Endodermal cell (in vitro differentiated cells): ENCODE results near the gene CAPZA2. TPM values are rescaled to one million over a fixed set of nuclear protein-coding genes. Genes with fewer than 3 reads are reported as not detected.

Source experiments
- DNase-seq: peaks from one replicate; pipeline ENCODE4 v3.0.0-alpha.2; 2017
- H3K27ac ChIP-seq: 2 replicates; pipeline ENCODE4 v1.5.1; 2013; ENCODE audit warnings: mild to moderate bottlenecking, low read depth, low read length, moderate library complexity
- H3K27me3 ChIP-seq: 2 replicates; pipeline ENCODE4 v1.6.1; 2013; ENCODE audit warnings: mild to moderate bottlenecking, low read length, moderate library complexity; ENCODE audit not compliant: insufficient read depth, control insufficient read depth, poor library complexity, severe bottlenecking
- H3K36me3 ChIP-seq: 2 replicates; pipeline ENCODE4 v1.7.0; 2013; ENCODE audit warnings: mild to moderate bottlenecking, low read length, moderate library complexity; ENCODE audit not compliant: control insufficient read depth, insufficient read depth
- H3K4me1 ChIP-seq: one replicate; pipeline ENCODE4 v1.7.0; 2013; ENCODE audit warnings: low read length; ENCODE audit not compliant: control insufficient read depth, insufficient read depth
- H3K4me3 ChIP-seq: 2 replicates; pipeline ENCODE4 v1.5.1; 2013; ENCODE audit warnings: mild to moderate bottlenecking, low read length, moderate library complexity
- H3K9ac ChIP-seq: 2 replicates; pipeline ENCODE4 v1.6.1; 2013; ENCODE audit warnings: mild to moderate bottlenecking, low read length, moderate library complexity; ENCODE audit not compliant: poor library complexity, severe bottlenecking; ENCODE audit errors: extremely low read depth
- H3K9me3 ChIP-seq: 2 replicates; pipeline ENCODE4 v1.6.1; 2013; ENCODE audit warnings: mild to moderate bottlenecking, low read length, moderate library complexity; ENCODE audit not compliant: control insufficient read depth
- H3K27ac Mint-ChIP-seq: 2 replicates; pipeline ENCODE4 v1.8.0; 2020; ENCODE audit warnings: mixed read lengths
- H3K27me3 Mint-ChIP-seq: 2 replicates; pipeline ENCODE4 v1.8.0; 2021; ENCODE audit warnings: mild to moderate bottlenecking, mixed read lengths; ENCODE audit not compliant: insufficient read depth
- H3K36me3 Mint-ChIP-seq: 2 replicates; pipeline ENCODE4 v1.8.0; 2020; ENCODE audit warnings: low read depth, mixed read lengths
- H3K4me1 Mint-ChIP-seq: 2 replicates; pipeline ENCODE4 v1.8.0; 2020; ENCODE audit warnings: mixed read lengths
- H3K4me3 Mint-ChIP-seq: 2 replicates; pipeline ENCODE4 v1.8.0; 2020; ENCODE audit warnings: mild to moderate bottlenecking, moderate library complexity, mixed read lengths
- H3K9me3 Mint-ChIP-seq: 2 replicates; pipeline ENCODE4 v1.8.0; 2020; ENCODE audit warnings: mild to moderate bottlenecking, mixed read lengths
- CTCF ChIP-seq: fragments of 200-600 bp; sonication (generic); conservative IDR thresholded peaks from 2 replicates; pipeline ENCODE4 v1.5.0; 2021; ENCODE audit warnings: antibody characterized with exemption, mild to moderate bottlenecking
- WGBS, 2 experiments: methylation state at CpG; one replicate each; pipeline versions ENCODE4 v1.1.5 to v1.1.7; 2013; ENCODE audit warnings: missing lambda C conversion rate in 2 of 2, mixed read lengths in 1 of 2; ENCODE audit not compliant: insufficient coverage in 1 of 2, insufficient read length in 1 of 2; 5-methylcytosine and 5-hydroxymethylcytosine counted together
- total RNA-seq, 2 donors: library from RNA; stranded (reverse); fragmentation: NEBNext Ultra II Directional in 1 of 2; extraction: Animal tissue kit (Norgen Biotek cat#: 25700) in 1 of 2; gene quantifications; 2 replicates in 1 of 2; 3 replicates in 1 of 2; pipeline ENCODE4 v1.2.1, GENCODE V29; 2021

CAPZA2 gene
- total RNA-seq, 2 donors from 2014 or later: 127 to 133 TPM

- H3K27me3 Mint-ChIP-seq: peaks cover 18% of the 10 kb centered on the region
- H3K36me3 Mint-ChIP-seq: no peaks in the 10 kb centered on the region
- no peak for DNase-seq
- TF ChIP-seq CTCF: no peak
- Histone ChIP-seq H3K9ac (no peak overlapping the region), H3K36me3 (no peaks in the 10 kb centered on the region), H3K27ac (no peak overlapping the region), H3K9me3 (no peaks in the 10 kb centered on the region), H3K4me1 (no peaks in the 10 kb centered on the region), H3K4me3 (no peak overlapping the region), H3K27me3 (no peaks in the 10 kb centered on the region)
- H3K4me3 Mint-ChIP-seq: no peak overlapping the region
- no peak overlapping the region for H3K27ac Mint-ChIP-seq
- WGBS, 2 experiments: 94 to 100% methylated on average over 1 to 2 of the region's 2 CpGs
- no peaks in the 10 kb centered on the region for H3K9me3 Mint-ChIP-seq
- H3K4me1 Mint-ChIP-seq: no peaks in the 10 kb centered on the region
Measured at GRCh38 chr7:116832692-116833091, 29.7 kb upstream of the CAPZA2 start.

GRCh38 chr7:116834815-116835504 lies 27.4 kb upstream of the CAPZA2 start:
- Mint-ChIP-seq H3K27ac (no peak overlapping the region), H3K4me3 (no peak overlapping the region), H3K36me3 (no peaks in the 10 kb centered on the region), H3K27me3 (peaks cover 28% of the 10 kb centered on the region), H3K9me3 (no peaks in the 10 kb centered on the region), H3K4me1 (peaks cover 9% of the 10 kb centered on the region)
- H3K27me3 ChIP-seq: peaks cover 13% of the 10 kb centered on the region
- H3K27ac ChIP-seq: no peak overlapping the region
- TF ChIP-seq CTCF: no peak
- 89 to 97% methylated on average over 6 to 8 of the region's 9 CpGs for WGBS, 2 experiments
- no peaks in the 10 kb centered on the region for H3K36me3 ChIP-seq
- no peak overlapping the region for H3K4me3 ChIP-seq
- H3K4me1 ChIP-seq: no peaks in the 10 kb centered on the region
- no peak for DNase-seq
- no peak overlapping the region for H3K9ac ChIP-seq
- no peaks in the 10 kb centered on the region for H3K9me3 ChIP-seq

GRCh38 chr7:116836048-116836447 lies 26.3 kb upstream of the CAPZA2 start:
- no peak overlapping the region for H3K4me3 ChIP-seq
- Mint-ChIP-seq H3K36me3 (no peaks in the 10 kb centered on the region), H3K27me3 (peaks cover 28% of the 10 kb centered on the region), H3K4me1 (peaks cover 15% of the 10 kb centered on the region), H3K4me3 (no peak overlapping the region), H3K9me3 (no peaks in the 10 kb centered on the region), H3K27ac (no peak overlapping the region)
- H3K4me1 ChIP-seq: no peaks in the 10 kb centered on the region
- no peaks in the 10 kb centered on the region for H3K9me3 ChIP-seq
- no peak overlapping the region for H3K9ac ChIP-seq
- H3K36me3 ChIP-seq: no peaks in the 10 kb centered on the region
- DNase-seq: no peak
- H3K27me3 ChIP-seq: peaks cover 13% of the 10 kb centered on the region
- H3K27ac ChIP-seq: no peak overlapping the region
- WGBS, 2 experiments: 89 to 100% methylated on average over 1 to 2 of the region's 2 CpGs
- TF ChIP-seq CTCF: no peak
